ENCODE measurements around the gene RNF32. TPM values are rescaled to one million over a fixed set of nuclear protein-coding genes. Genes with fewer than 3 reads are reported as not detected.

Gene RNF32
- total and polyA plus RNA-seq, 7 donors, result 0.36 to 3.7 (median 1.5) TPM

- peaks cover 0 to 11% (median 11%) of the 10 kb centered on the region in 4 donors for H3K4me1 ChIP-seq
- WGBS, 2 donors, result 46 to 79% methylated on average over 17 of the region's 17 CpGs
- intact Hi-C loops (cut with DNase I), result no loop called here
- no peak for TF ChIP-seq EP300 (IDR thresholded peaks at IDR 0.05)
- TF ChIP-seq POLR2AphosphoS5 (IDR thresholded peaks at IDR 0.05), result no peak
- TF ChIP-seq POLR2A (IDR thresholded peaks at IDR 0.05), result no peak
- TF ChIP-seq, protein P1, sequence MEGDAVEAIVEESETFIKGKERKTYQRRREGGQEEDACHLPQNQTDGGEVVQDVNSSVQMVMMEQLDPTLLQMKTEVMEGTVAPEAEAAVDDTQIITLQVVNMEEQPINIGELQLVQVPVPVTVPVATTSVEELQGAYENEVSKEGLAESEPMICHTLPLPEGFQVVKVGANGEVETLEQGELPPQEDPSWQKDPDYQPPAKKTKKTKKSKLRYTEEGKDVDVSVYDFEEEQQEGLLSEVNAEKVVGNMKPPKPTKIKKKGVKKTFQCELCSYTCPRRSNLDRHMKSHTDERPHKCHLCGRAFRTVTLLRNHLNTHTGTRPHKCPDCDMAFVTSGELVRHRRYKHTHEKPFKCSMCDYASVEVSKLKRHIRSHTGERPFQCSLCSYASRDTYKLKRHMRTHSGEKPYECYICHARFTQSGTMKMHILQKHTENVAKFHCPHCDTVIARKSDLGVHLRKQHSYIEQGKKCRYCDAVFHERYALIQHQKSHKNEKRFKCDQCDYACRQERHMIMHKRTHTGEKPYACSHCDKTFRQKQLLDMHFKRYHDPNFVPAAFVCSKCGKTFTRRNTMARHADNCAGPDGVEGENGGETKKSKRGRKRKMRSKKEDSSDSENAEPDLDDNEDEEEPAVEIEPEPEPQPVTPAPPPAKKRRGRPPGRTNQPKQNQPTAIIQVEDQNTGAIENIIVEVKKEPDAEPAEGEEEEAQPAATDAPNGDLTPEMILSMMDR (IDR thresholded peaks at IDR 0.05), result no peak
- no peak for DNase-seq
- no peak overlapping the region for H3K27ac ChIP-seq
- H3K27me3 ChIP-seq, result peaks cover 8 to 40% (median 12%) of the 10 kb centered on the region in 3 donors
- peak overlapping the region; percentile 2 to 47 (median 36) for H3K4me3 ChIP-seq
- no peaks in the 10 kb centered on the region for H3K36me3 ChIP-seq
- H3K9me3 ChIP-seq, result no peaks in the 10 kb centered on the region
These were observed 32.4 kb upstream of the RNF32 start for GRCh38 chr7:156608173-156608478.

GRCh38 chr7:156609010-156609877 lies 31.3 kb upstream of the RNF32 start:
- H3K27me3 ChIP-seq, result peaks cover 8 to 40% (median 12%) of the 10 kb centered on the region in 3 donors
- WGBS, 2 donors, result 12 to 54% methylated on average over 7 of the region's 7 CpGs
- TF ChIP-seq POLR2A (IDR thresholded peaks at IDR 0.05), result no peak

GRCh38 chr7:156610130-156610529 lies 30.4 kb upstream of the RNF32 start:
- intact Hi-C loops (cut with DNase I), result no loop called here
- H3K27ac ChIP-seq, result no peak overlapping the region
- 91 to 92% methylated on average over 11 of the region's 11 CpGs for WGBS, 2 donors

More at GRCh38 chr7:156609010-156609877, 31.3 kb upstream of the RNF32 start:
- peaks cover 0 to 11% (median 11%) of the 10 kb centered on the region in 4 donors for H3K4me1 ChIP-seq
- no peak overlapping the region for H3K27ac ChIP-seq
- H3K9me3 ChIP-seq, result no peaks in the 10 kb centered on the region
- H3K4me3 ChIP-seq, result no peak overlapping the region
- DNase-seq, result no peak
- intact Hi-C loops (cut with DNase I), result no loop called here
- no peaks in the 10 kb centered on the region for H3K36me3 ChIP-seq

GRCh38 chr7:156610601-156611000 lies 30.0 kb upstream of the RNF32 start:
- no peak for DNase-seq
- Histone ChIP-seq H3K27ac (no peak overlapping the region), H3K9me3 (no peaks in the 10 kb centered on the region), H3K36me3 (no peaks in the 10 kb centered on the region), H3K4me3 (no peak overlapping the region), H3K27me3 (peaks cover 8 to 44% (median 16%) of the 10 kb centered on the region in 3 donors), H3K4me1 (peaks cover 0 to 11% (median 11%) of the 10 kb centered on the region in 4 donors)
- intact Hi-C loops (cut with DNase I), result no loop called here
- TF ChIP-seq POLR2AphosphoS5 (IDR thresholded peaks at IDR 0.05) (no peak), EP300 (IDR thresholded peaks at IDR 0.05) (no peak), POLR2A (IDR thresholded peaks at IDR 0.05) (no peak)
- TF ChIP-seq, protein P1 (IDR thresholded peaks at IDR 0.05), result no peak
- WGBS, 2 donors, result 83 to 84% methylated on average over 11 of the region's 11 CpGs

More at GRCh38 chr7:156610130-156610529, 30.4 kb upstream of the RNF32 start:
- peaks cover 0 to 11% (median 11%) of the 10 kb centered on the region in 4 donors for H3K4me1 ChIP-seq
- H3K27me3 ChIP-seq, result peaks cover 8 to 45% (median 12%) of the 10 kb centered on the region in 3 donors
- no peak overlapping the region for H3K4me3 ChIP-seq
- no peaks in the 10 kb centered on the region for H3K9me3 ChIP-seq
- TF ChIP-seq EP300 (IDR thresholded peaks at IDR 0.05), result no peak
- TF ChIP-seq POLR2AphosphoS5 (IDR thresholded peaks at IDR 0.05), result no peak
- TF ChIP-seq, protein P1 (IDR thresholded peaks at IDR 0.05), result no peak
- no peak for TF ChIP-seq POLR2A (IDR thresholded peaks at IDR 0.05)
- H3K36me3 ChIP-seq, result no peaks in the 10 kb centered on the region
- no peak for DNase-seq
